K562 (cell line): ENCODE measurements around the gene POU2F1.

Experiments
- CCAR2 ChIP-seq: fragments of 200-400 bp; formaldehyde crosslinking; IDR thresholded peaks from 2 replicates; pipeline ENCODE4 v1.6.1; 2017; ENCODE audit warnings: mild to moderate bottlenecking, low read depth, low read length
- CTCF ChIP-seq, 3 experiments: IDR thresholded peaks in 2 of 3; conservative IDR thresholded peaks in 1 of 3; 2 replicates each; pipeline ENCODE4 v1.5.1; 2011 to 2012; ENCODE audit warnings: low read length in 3 of 3, mild to moderate bottlenecking in 3 of 3, control low read depth in 2 of 3, improper control_type of control experiment in 1 of 3, inconsistent platforms in 1 of 3, low read depth in 1 of 3, mixed read lengths in 1 of 3, moderate library complexity in 1 of 3; ENCODE audit not compliant: insufficient read depth in 2 of 3
- ELF1 ChIP-seq: fragments of 200-800 bp; sonication (Bioruptor generic); IDR thresholded peaks from 2 replicates; pipeline ENCODE4 v1.6.1; 2016; ENCODE audit warnings: missing genetic modification characterization, missing compliant biosample characterization
- HDAC1 ChIP-seq, 2 experiments: fragments of 450-650 bp; IDR thresholded peaks; 2 replicates each; pipeline ENCODE4 v1.6.1; 2016 to 2017; ENCODE audit warnings: inconsistent platforms in 1 of 2, mild to moderate bottlenecking in 1 of 2, moderate library complexity in 1 of 2
- MCM3 ChIP-seq: fragments of 450-650 bp; IDR thresholded peaks from 2 replicates; pipeline ENCODE4 v1.6.1; 2016
- NCOA6 ChIP-seq: fragments of 450-650 bp; IDR thresholded peaks from 2 replicates; pipeline ENCODE4 v1.6.1; 2017; ENCODE audit warnings: mild to moderate bottlenecking
- NR2F6 ChIP-seq: fragments of 450-650 bp; formaldehyde crosslinking; IDR thresholded peaks from 2 replicates; pipeline ENCODE4 v1.4.0; 2020; ENCODE audit warnings: mild to moderate bottlenecking
- SMARCA5 ChIP-seq: fragments of 450-650 bp; IDR thresholded peaks from 2 replicates; pipeline ENCODE4 v1.6.1; 2016
- TOE1 ChIP-seq, 2 experiments: fragments of 450-650 bp in 1 of 2; sonication (generic) in 1 of 2; formaldehyde crosslinking in 1 of 2; IDR thresholded peaks; 2 replicates each; pipeline versions ENCODE4 v1.7.1 to v1.8.0; 2016 to 2022; ENCODE audit warnings: borderline replicate concordance in 2 of 2, mild to moderate bottlenecking in 2 of 2, antibody characterized with exemption in 1 of 2, inconsistent platforms in 1 of 2, low read depth in 1 of 2, missing genetic modification reagents in 1 of 2, moderate library complexity in 1 of 2
- ZNF740 ChIP-seq, 3 experiments: fragments of 200-800 bp in 1 of 3; sonication (Bioruptor generic) in 1 of 3; sonication (generic) in 1 of 3; formaldehyde crosslinking in 1 of 3; IDR thresholded peaks; 2 replicates each; pipeline versions ENCODE4 v1.6.1 to v1.8.0; 2016 to 2022; ENCODE audit warnings: mild to moderate bottlenecking in 2 of 3, missing compliant biosample characterization in 2 of 3, missing genetic modification characterization in 2 of 3, missing genetic modification reagents in 1 of 3

- TF ChIP-seq ZNF740 (CRISPR knock-in tag; IDR thresholded peaks at IDR 0.05) (no peak), ZNF740 (tag; IDR thresholded peaks at IDR 0.05) (no peak), CTCF (IDR thresholded peaks at IDR 0.05 in 2 of 3, conservative IDR thresholded peaks at IDR 0.05 in 1 of 3; ENCODE audit: insufficient read depth in 2 of 3, low read depth in 1 of 3, low read length in 3 of 3) (no peak), ELF1 (tag) (no peak), TOE1 (IDR thresholded peaks at IDR 0.05; ENCODE audit: borderline replicate concordance) (no peak), TOE1 (CRISPR knock-in tag; IDR thresholded peaks at IDR 0.05; ENCODE audit: borderline replicate concordance, low read depth) (no peak), HDAC1 (IDR thresholded peaks at IDR 0.05) (no peak), NR2F6 (CRISPR knock-in tag) (no peak), CCAR2 (no peak), SMARCA5 (no peak), NCOA6 (no peak), MCM3 (no peak)
Observed at GRCh38 chr1:167345386-167345733, 124.7 kb downstream of the POU2F1 start.
